SK-N-MC (cell line): Measurements from ENCODE around the gene FAAP100.

Experiments
- DNase-seq: peaks from one replicate; pipeline ENCODE4 v3.0.0-alpha.2; 2011; ENCODE audit warnings: low read depth, low spot score
- H3K27ac ChIP-seq: fragments of 200-600 bp; sonication (generic); 2 replicates; pipeline ENCODE4 v1.5.1; 2016; ENCODE audit warnings: mixed run types
- H3K36me3 ChIP-seq: fragments of 200-600 bp; sonication (generic); 2 replicates; pipeline ENCODE4 v1.6.1; 2017; ENCODE audit warnings: antibody characterized with exemption, low read length, mixed read lengths; ENCODE audit not compliant: insufficient read depth
- H3K4me3 ChIP-seq: fragments of 200-600 bp; sonication (generic); 2 replicates; pipeline ENCODE4 v1.5.1; 2016
- H3K9ac ChIP-seq: fragments of 200-600 bp; sonication (generic); 2 replicates; pipeline ENCODE4 v1.8.0; 2017; ENCODE audit warnings: mixed run types, mixed read lengths; ENCODE audit not compliant: insufficient read length
- H3K9me3 ChIP-seq: fragments of 200-600 bp; sonication (generic); 2 replicates; pipeline ENCODE4 v1.6.1; 2017; ENCODE audit warnings: low read depth, mild to moderate bottlenecking, antibody characterized with exemption, low read length, moderate library complexity, mixed read lengths
- EZH2 ChIP-seq: fragments of 200-600 bp; sonication (generic); IDR thresholded peaks from one replicate; pipeline ENCODE4 v1.6.1; 2017; ENCODE audit warnings: antibody characterized with exemption
- FOXP2 ChIP-seq: optimal IDR thresholded peaks from 2 replicates; pipeline ENCODE3; 2011; ENCODE audit warnings: mild to moderate bottlenecking, moderate library complexity; ENCODE audit not compliant: insufficient read depth; ENCODE audit errors: extremely low read length, control extremely low read depth
- POLR2AphosphoS5 ChIP-seq: IDR thresholded peaks from 2 replicates; pipeline ENCODE4 v1.6.1; 2012; ENCODE audit warnings: mild to moderate bottlenecking, low read depth, low read length, borderline replicate concordance

The FAAP100 gene

DNA sequence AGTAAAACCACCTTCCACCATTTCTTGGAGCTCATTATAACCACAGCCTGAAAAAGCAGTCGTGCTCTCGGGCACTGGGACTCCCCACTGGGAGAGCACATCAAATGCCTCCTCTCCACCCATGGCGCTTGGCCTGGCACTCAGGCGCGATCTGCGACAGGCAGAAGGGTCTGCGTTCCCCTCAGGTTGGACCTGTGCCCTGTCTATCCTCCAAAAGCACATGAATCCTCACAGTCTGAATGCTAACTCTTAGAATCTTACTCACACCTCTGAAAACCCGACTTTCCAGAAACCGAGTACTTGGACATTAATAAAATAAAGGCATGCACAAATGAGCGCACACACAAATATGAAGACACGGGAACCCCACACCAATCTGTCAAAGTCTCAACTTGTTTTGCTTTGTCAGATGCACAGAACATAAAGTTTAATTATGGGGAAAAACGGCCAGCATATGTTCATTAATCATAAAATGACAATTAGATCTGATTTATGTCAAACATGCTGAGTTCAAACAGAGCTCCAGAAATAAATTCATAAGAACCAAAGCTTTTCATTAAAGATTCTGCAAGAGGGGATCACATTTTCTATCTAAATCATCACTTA lies 20.5 kb upstream of the FAAP100 start:
- peak overlapping the region; percentile 4 for H3K27ac ChIP-seq
- TF ChIP-seq FOXP2 (no peak), POLR2AphosphoS5 (no peak), EZH2 (no peak)
- H3K9ac ChIP-seq: no peak overlapping the region
- no peak for DNase-seq
- H3K9me3 ChIP-seq: no peaks in the 10 kb centered on the region
- no peak overlapping the region for H3K4me3 ChIP-seq
- H3K36me3 ChIP-seq: peaks cover 68% of the 10 kb centered on the region

GRCh38 chr17:81570964-81571363 lies 18.8 kb upstream of the FAAP100 start:
- Histone ChIP-seq H3K4me3 (no peak overlapping the region), H3K9ac (no peak overlapping the region), H3K27ac (no peak overlapping the region), H3K9me3 (no peaks in the 10 kb centered on the region), H3K36me3 (peaks cover 66% of the 10 kb centered on the region)
- TF ChIP-seq EZH2: no peak
- TF ChIP-seq FOXP2: no peak
- no peak for TF ChIP-seq POLR2AphosphoS5
- no peak for DNase-seq

GRCh38 chr17:81569986-81570514 lies 17.9 kb upstream of the FAAP100 start:
- H3K27ac ChIP-seq: no peak overlapping the region
- H3K9me3 ChIP-seq: no peaks in the 10 kb centered on the region
- H3K36me3 ChIP-seq: peaks cover 67% of the 10 kb centered on the region
- no peak overlapping the region for H3K4me3 ChIP-seq
- H3K9ac ChIP-seq: no peak overlapping the region
- DNase-seq: no peak
- TF ChIP-seq POLR2AphosphoS5: no peak

- H3K27ac ChIP-seq: peak overlapping the region; percentile 97
- TF ChIP-seq EZH2 (no peak), POLR2AphosphoS5 (no peak), FOXP2 (no peak)
- peaks cover 70% of the 10 kb centered on the region for H3K36me3 ChIP-seq
- DNase-seq: no peak
- no peaks in the 10 kb centered on the region for H3K9me3 ChIP-seq
- H3K4me3 ChIP-seq: no peak overlapping the region
- no peak overlapping the region for H3K9ac ChIP-seq
Measured at GRCh38 chr17:81568416-81568815, 16.3 kb upstream of the FAAP100 start.

- DNase-seq: no peak
- Histone ChIP-seq H3K36me3 (peaks cover 77% of the 10 kb centered on the region), H3K4me3 (peak overlapping the region; percentile 69), H3K9me3 (no peaks in the 10 kb centered on the region), H3K9ac (peak overlapping the region; percentile 47), H3K27ac (peak overlapping the region; percentile 97)
- TF ChIP-seq POLR2AphosphoS5 (no peak), EZH2 (no peak), FOXP2 (no peak)
Measured at GRCh38 chr17:81567191-81567590, 15.0 kb upstream of the FAAP100 start.

- Histone ChIP-seq H3K27ac (peak overlapping the region; percentile 97), H3K36me3 (peaks cover 79% of the 10 kb centered on the region), H3K4me3 (peak overlapping the region; percentile 69), H3K9ac (peak overlapping the region; percentile 47), H3K9me3 (no peaks in the 10 kb centered on the region)
- peak; percentile 93 for DNase-seq
- TF ChIP-seq POLR2AphosphoS5 (peak; percentile 75), FOXP2 (no peak)
Measured at GRCh38 chr17:81566461-81567126, 14.4 kb upstream of the FAAP100 start.

DNA sequence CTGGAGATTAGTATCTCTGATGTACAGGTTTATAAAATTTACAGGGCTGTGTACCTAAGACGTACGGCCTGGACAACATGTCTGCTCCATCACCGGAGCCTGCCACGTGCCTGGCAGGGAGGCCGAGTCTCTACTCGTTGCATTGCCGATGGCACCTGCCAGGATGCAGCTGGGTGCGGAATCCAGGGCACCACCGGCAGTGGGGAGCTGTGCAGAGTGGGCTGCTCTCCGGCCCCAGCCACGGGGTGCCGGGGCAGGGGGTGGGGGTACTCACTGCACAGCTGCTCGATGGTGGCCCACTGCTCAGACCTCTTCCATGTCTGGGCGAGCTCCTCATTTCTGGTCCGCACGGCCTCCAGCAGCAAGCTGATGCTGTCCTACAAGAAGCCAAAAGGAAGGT lies 13.1 kb upstream of the FAAP100 start:
- Histone ChIP-seq H3K9me3 (no peaks in the 10 kb centered on the region), H3K9ac (no peak overlapping the region), H3K4me3 (no peak overlapping the region), H3K27ac (peak overlapping the region; percentile 97), H3K36me3 (peaks cover 79% of the 10 kb centered on the region)
- no peak for TF ChIP-seq FOXP2
- no peak for TF ChIP-seq POLR2AphosphoS5
- no peak for TF ChIP-seq EZH2
- no peak for DNase-seq

GRCh38 chr17:81564778-81565177 lies 12.6 kb upstream of the FAAP100 start:
- Histone ChIP-seq H3K27ac (no peak overlapping the region), H3K36me3 (peaks cover 75% of the 10 kb centered on the region), H3K9ac (no peak overlapping the region), H3K4me3 (no peak overlapping the region), H3K9me3 (no peaks in the 10 kb centered on the region)
- no peak for DNase-seq
- TF ChIP-seq POLR2AphosphoS5: no peak
